Esophagus squamous epithelium (tissue), 5 donors: ENCODE data around the gene TCERG1L. TPM values are rescaled to one million over a fixed set of nuclear protein-coding genes. Genes with fewer than 3 reads are reported as not detected.

Experiments
- DNase-seq: peaks from one replicate; lab custom pipeline; 2025; lab: John Stamatoyannopoulos, UW
- H3K27ac ChIP-seq, 4 donors: fragments of 200-600 bp; sonication (generic); one replicate each; pipeline ENCODE4 v1.5.1; 2016 to 2019; ENCODE audit warnings: mild to moderate bottlenecking in 1 of 4
- H3K27me3 ChIP-seq, 4 donors: fragments of 200-600 bp; sonication (generic); 1 replicate in 3 of 4; 2 replicates in 1 of 4; pipeline versions ENCODE4 v1.5.1 to v1.6.0; 2017 to 2021; ENCODE audit warnings: antibody characterized with exemption in 1 of 4
- H3K36me3 ChIP-seq, 3 donors: fragments of 200-600 bp; sonication (generic); one replicate each; pipeline ENCODE4 v1.5.1; 2016 to 2019
- H3K4me1 ChIP-seq, 3 donors: fragments of 200-600 bp; sonication (generic); one replicate each; pipeline ENCODE4 v1.5.1; 2017 to 2019
- H3K4me3 ChIP-seq, 4 donors: fragments of 200-600 bp; sonication (generic); 1 replicate in 3 of 4; 2 replicates in 1 of 4; pipeline ENCODE4 v1.5.1; 2016 to 2019; ENCODE audit warnings: mild to moderate bottlenecking in 2 of 4, moderate library complexity in 1 of 4
- H3K9me3 ChIP-seq, 3 donors: fragments of 200-600 bp; sonication (generic); one replicate each; pipeline ENCODE4 v1.5.1; 2016 to 2019
- CTCF ChIP-seq, 6 experiments: fragments of 450-650 bp in 4 of 6; fragments of 200-600 bp in 2 of 6; sonication (generic) in 2 of 6; IDR thresholded peaks; one replicate each; pipeline ENCODE4 v1.5.1; 2016 to 2019; ENCODE audit warnings: antibody characterized with exemption in 6 of 6, mild to moderate bottlenecking in 4 of 6, moderate library complexity in 4 of 6
- POLR2A ChIP-seq, 4 donors: fragments of 450-650 bp; IDR thresholded peaks; one replicate each; pipeline ENCODE4 v1.6.1; 2017; ENCODE audit warnings: antibody characterized with exemption in 4 of 4, mild to moderate bottlenecking in 4 of 4, moderate library complexity in 3 of 4
- WGBS, 2 donors: methylation state at CpG; one replicate each; pipeline ENCODE4 v1.1.5; 2018; 5-methylcytosine and 5-hydroxymethylcytosine counted together
- intact Hi-C: fragments of 100-400 bp; cut with DNase I; formaldehyde crosslinking; loops from one replicate; pipeline ENCODE4 v1.15.0; 2022
- total RNA-seq, 4 donors: library from RNA; depleted of rRNA; stranded (reverse); fragments of >200 nt; gene quantifications; one replicate each; pipeline ENCODE4 v1.1.0, GENCODE V29; 2016
- donor health status: DM: yes; HTN: yes; CAD: no.

Gene TCERG1L
- total RNA-seq, 4 donors from 2014 or later, result 0.12 to 2.9 (median 0.48) TPM

GRCh38 chr10:131187926-131188325 lies 123.6 kb downstream of the TCERG1L start:
- intact Hi-C loops, result no loop called here
- no peaks in the 10 kb centered on the region for H3K36me3 ChIP-seq
- no peak overlapping the region for H3K4me3 ChIP-seq
- no peaks in the 10 kb centered on the region for H3K4me1 ChIP-seq
- TF ChIP-seq CTCF (IDR thresholded peaks at IDR 0.05) (no peak), POLR2A (IDR thresholded peaks at IDR 0.05) (no peak)
- peaks cover 0 to 5% (median 0%) of the 10 kb centered on the region in 3 donors for H3K9me3 ChIP-seq
- peaks cover 0 to 5% (median 1%) of the 10 kb centered on the region in 4 donors for H3K27me3 ChIP-seq
- 77 to 78% methylated on average over 7 of the region's 7 CpGs for WGBS, 2 donors
- no peak overlapping the region for H3K27ac ChIP-seq
- no peak for DNase-seq

GRCh38 chr10:131187274-131187673 lies 124.2 kb downstream of the TCERG1L start:
- WGBS, 2 donors, result 46 to 82% methylated on average over 3 to 5 of the region's 7 CpGs
- Histone ChIP-seq H3K36me3 (no peaks in the 10 kb centered on the region), H3K27ac (no peak overlapping the region), H3K9me3 (peaks cover 0 to 2% (median 0%) of the 10 kb centered on the region in 3 donors), H3K4me1 (no peaks in the 10 kb centered on the region), H3K4me3 (no peak overlapping the region), H3K27me3 (peaks cover 0 to 5% (median 1%) of the 10 kb centered on the region in 4 donors)
- DNase-seq, result no peak
- TF ChIP-seq POLR2A (IDR thresholded peaks at IDR 0.05), result no peak
- intact Hi-C loops, result no loop called here

DNA sequence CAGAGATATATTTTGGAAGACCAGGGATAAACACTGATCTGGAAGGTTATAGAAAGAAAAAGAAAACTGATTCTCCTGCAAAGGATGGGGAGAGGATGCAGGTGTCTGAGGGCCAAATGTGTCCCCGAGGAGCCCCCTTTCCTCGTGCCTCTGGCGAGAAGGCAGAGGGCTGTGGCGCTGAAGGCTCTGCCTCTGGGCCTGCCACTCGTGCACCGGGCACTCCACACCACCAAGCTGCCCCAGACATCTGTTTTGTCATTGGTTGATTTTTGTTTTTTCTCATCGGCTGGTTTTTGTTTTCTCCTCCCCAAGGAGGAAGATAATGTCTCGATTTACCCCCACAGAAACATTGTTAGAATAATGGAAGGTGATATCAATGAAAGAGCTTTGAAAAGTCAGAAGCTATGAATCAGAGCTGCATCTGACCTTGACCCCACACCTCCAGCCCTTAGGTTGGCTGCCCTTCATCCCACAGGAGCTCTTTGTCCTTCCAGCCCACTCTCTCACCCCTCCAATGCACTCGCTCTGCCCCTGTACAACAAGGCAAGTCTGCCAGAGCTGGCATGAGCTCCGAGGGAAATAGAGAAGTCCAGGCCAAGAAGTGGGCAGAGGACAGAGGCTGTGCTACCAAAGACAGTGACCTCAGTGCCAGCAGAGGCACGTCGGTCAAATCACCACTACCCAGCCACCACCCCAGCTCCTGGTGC lies 124.8 kb downstream of the TCERG1L start:
- H3K9me3 ChIP-seq, result no peaks in the 10 kb centered on the region
- intact Hi-C loops, result no loop called here
- no peak for DNase-seq
- no peak overlapping the region for H3K27ac ChIP-seq
- no peaks in the 10 kb centered on the region for H3K4me1 ChIP-seq
- H3K27me3 ChIP-seq, result peaks cover 0 to 9% (median 1%) of the 10 kb centered on the region in 4 donors
- no peak overlapping the region for H3K4me3 ChIP-seq
- TF ChIP-seq POLR2A (IDR thresholded peaks at IDR 0.05) (no peak), CTCF (IDR thresholded peaks at IDR 0.05) (no peak)
- H3K36me3 ChIP-seq, result no peaks in the 10 kb centered on the region
- WGBS, 2 donors, result 85 to 88% methylated on average over 11 to 12 of the region's 12 CpGs

- Histone ChIP-seq H3K27me3 (peaks cover 0 to 27% (median 0%) of the 10 kb centered on the region in 4 donors), H3K36me3 (no peaks in the 10 kb centered on the region), H3K27ac (no peak overlapping the region), H3K4me3 (no peak overlapping the region), H3K4me1 (no peaks in the 10 kb centered on the region), H3K9me3 (no peaks in the 10 kb centered on the region)
- 88 to 91% methylated on average over 8 to 9 of the region's 9 CpGs for WGBS, 2 donors
- intact Hi-C loops, result no loop called here
- TF ChIP-seq POLR2A (IDR thresholded peaks at IDR 0.05) (no peak), CTCF (IDR thresholded peaks at IDR 0.05) (no peak)
- no peak for DNase-seq
Observed at GRCh38 chr10:131184503-131184902, 127.0 kb downstream of the TCERG1L start.

- Histone ChIP-seq H3K27me3 (peaks cover 0 to 36% (median 0%) of the 10 kb centered on the region in 4 donors), H3K27ac (no peak overlapping the region), H3K36me3 (no peaks in the 10 kb centered on the region), H3K4me3 (no peak overlapping the region), H3K9me3 (no peaks in the 10 kb centered on the region), H3K4me1 (no peaks in the 10 kb centered on the region)
- intact Hi-C loops, result no loop called here
- TF ChIP-seq POLR2A (IDR thresholded peaks at IDR 0.05), result no peak
- no peak for TF ChIP-seq CTCF (IDR thresholded peaks at IDR 0.05)
- no peak for DNase-seq
- WGBS, 2 donors, result 82 to 92% methylated on average over 9 of the region's 9 CpGs
Observed at GRCh38 chr10:131183546-131184045, 127.9 kb downstream of the TCERG1L start.
